Endothelial cell of umbilical vein (primary cell): ENCODE measurements around the gene AGMO. TPM values are rescaled to one million over a fixed set of nuclear protein-coding genes. Genes with fewer than 3 reads are reported as not detected.

Source experiments
- BruUV-seq: library from RNA; stranded (reverse); fragments of 400-500 nt; replicated peaks from 2 replicates; lab custom pipeline; 2021; lab: Mats Ljungman, UMichigan
- CTCF ChIA-PET: fragments of 300-600, 350-600 bp; sonication (Branson Sonifier 250); formaldehyde crosslinking; loops from one replicate; lab custom pipeline; 2021; ENCODE audit warnings: antibody characterized with exemption, inconsistent platforms; lab: Charles Lee
- POLR2A ChIA-PET: fragments of 300-600, 350-600 bp; sonication (Branson Sonifier 250); formaldehyde crosslinking; loops from one replicate; lab custom pipeline; 2021; ENCODE audit warnings: antibody characterized with exemption, inconsistent platforms; lab: Charles Lee
- DNase-seq: peaks from one replicate; pipeline ENCODE4 v3.0.0-alpha.2; 2011; ENCODE audit warnings: low read depth, low spot score
- FAIRE-seq: peaks from 2 replicates; lab custom pipeline; 2011; peaks lifted over from hg19 to GRCh38; lab: Jason Lieb, UNC
- H2AFZ ChIP-seq: 2 replicates; pipeline ENCODE4 v1.6.0; 2012; ENCODE audit warnings: low read depth, low read length, control low read depth, inconsistent platforms
- H3K27ac ChIP-seq: 2 replicates; pipeline ENCODE4 v1.5.1; 2011; ENCODE audit warnings: low read depth, mild to moderate bottlenecking, control low read depth, low read length, moderate library complexity; ENCODE audit not compliant: insufficient read depth
- H3K27me3 ChIP-seq, 2 experiments: 2 replicates each; pipeline versions ENCODE4 v1.6.0 to v1.6.1; 2011; ENCODE audit warnings: low read length in 2 of 2, mixed read lengths in 1 of 2; ENCODE audit not compliant: control insufficient read depth in 2 of 2, insufficient read depth in 2 of 2
- H3K36me3 ChIP-seq, 2 experiments: 2 replicates in 1 of 2; 3 replicates in 1 of 2; pipeline ENCODE4 v1.5.1; 2011; ENCODE audit warnings: low read length in 2 of 2, mild to moderate bottlenecking in 1 of 2, moderate library complexity in 1 of 2; ENCODE audit not compliant: control insufficient read depth in 2 of 2, insufficient read depth in 2 of 2; ENCODE audit errors: extremely low read depth in 1 of 2
- H3K4me1 ChIP-seq: 3 replicates; pipeline ENCODE4 v1.5.1; 2011; ENCODE audit warnings: mild to moderate bottlenecking, low read length; ENCODE audit not compliant: control insufficient read depth, insufficient read depth; ENCODE audit errors: extremely low read depth
- H3K4me2 ChIP-seq: 2 replicates; pipeline ENCODE4 v1.6.1; 2011; ENCODE audit warnings: low read length, control low read depth, mixed read lengths; ENCODE audit not compliant: insufficient read depth
- H3K4me3 ChIP-seq, 3 experiments: fragments of 200-600 bp in 1 of 3; sonication (generic), shearing (Covaris generic) in 1 of 3; replicated peaks in 1 of 3; 2 replicates each; pipeline ENCODE4 v1.5.1; 2011 to 2016; ENCODE audit warnings: control low read depth in 3 of 3, low read length in 3 of 3, mild to moderate bottlenecking in 2 of 3, inconsistent platforms in 1 of 3, low read depth in 1 of 3, moderate library complexity in 1 of 3; ENCODE audit not compliant: insufficient read depth in 1 of 3
- H3K79me2 ChIP-seq: 2 replicates; pipeline ENCODE4 v1.6.0; 2012; ENCODE audit warnings: low read length, inconsistent platforms; ENCODE audit not compliant: control insufficient read depth, insufficient read depth
- H3K9ac ChIP-seq: replicated peaks from 2 replicates; pipeline ENCODE3; 2011; ENCODE audit warnings: low read length, control low read depth; ENCODE audit not compliant: insufficient read depth; ENCODE audit errors: extremely low read depth
- H3K9me1 ChIP-seq: replicated peaks from 3 replicates; pipeline ENCODE4 v1.6.0; 2011; ENCODE audit warnings: mild to moderate bottlenecking, low read length; ENCODE audit not compliant: control insufficient read depth, insufficient read depth; ENCODE audit errors: extremely low read depth
- H3K9me3 ChIP-seq: replicated peaks from 2 replicates; pipeline ENCODE4 v1.5.1; 2012; ENCODE audit warnings: low read length, inconsistent platforms; ENCODE audit not compliant: control insufficient read depth, insufficient read depth
- H4K20me1 ChIP-seq: replicated peaks from 2 replicates; pipeline ENCODE3; 2011; ENCODE audit warnings: mild to moderate bottlenecking, low read length; ENCODE audit not compliant: control insufficient read depth, insufficient read depth; ENCODE audit errors: extremely low read depth
- FOS ChIP-seq: IDR thresholded peaks from 2 replicates; pipeline ENCODE4 v1.6.1; 2011; ENCODE audit warnings: mild to moderate bottlenecking, low read length, moderate library complexity, borderline replicate concordance; ENCODE audit not compliant: insufficient read depth
- JUN ChIP-seq: IDR thresholded peaks from 2 replicates; pipeline ENCODE4 v1.6.1; 2011; ENCODE audit warnings: borderline replicate concordance, low read depth; ENCODE audit not compliant: insufficient read length, insufficient read depth
- MYC ChIP-seq: IDR thresholded peaks from one replicate; pipeline ENCODE4 v1.6.1; 2011; ENCODE audit warnings: mild to moderate bottlenecking, low read depth, low read length
- POLR2A ChIP-seq: IDR thresholded peaks from 2 replicates; pipeline ENCODE4 v1.6.1; 2012; ENCODE audit warnings: low read depth, mild to moderate bottlenecking, control low read depth, low read length
- POLR2AphosphoS5 ChIP-seq: IDR thresholded peaks from 2 replicates; pipeline ENCODE4 v1.6.1; 2012; ENCODE audit warnings: low read depth, mild to moderate bottlenecking, control low read depth, low read length, moderate library complexity; ENCODE audit not compliant: insufficient read depth
- dilution Hi-C: fragments of 300-500 bp; cut with MboI; formaldehyde crosslinking; loops from one replicate; pipeline ENCODE4 v1.15.0; 2019; ENCODE audit warnings: low sequenced_read_pairs; ENCODE audit not compliant: extremely low pct_ligation_motif_present
- intact Hi-C: fragments of 100-400 bp; cut with micrococcal nuclease; formaldehyde crosslinking; loops from one replicate; pipeline ENCODE4 v1.10.0; 2022
- polyA plus RNA-seq, 4 experiments: library from polyadenylated mRNA; depleted of rRNA in 3 of 4; stranded (reverse) in 3 of 4; unstranded in 1 of 4; fragments of >200 nt; gene quantifications; 2 replicates each; pipeline versions ENCODE4 v1.2.1 to v1.2.3, GENCODE V29; 2011 to 2012; ENCODE audit warnings: missing spikeins in 1 of 4
- total RNA-seq: library from RNA; stranded (reverse); gene quantifications from 2 replicates; pipeline ENCODE4 v1.2.3, GENCODE V29; 2021
- TF ChIP-seq, protein P1 (sequence below): IDR thresholded peaks from 2 replicates; pipeline ENCODE4 v1.6.1; 2011; ENCODE audit not compliant: insufficient read depth, insufficient read length
- TF ChIP-seq, protein P2 (sequence below), 2 donors: IDR thresholded peaks; 1 replicate in 1 of 2; 2 replicates in 1 of 2; pipeline ENCODE4 v1.5.1; 2011; ENCODE audit warnings: low read length in 2 of 2, mild to moderate bottlenecking in 2 of 2, moderate library complexity in 2 of 2, control low read depth in 1 of 2, inconsistent platforms in 1 of 2, low read depth in 1 of 2; ENCODE audit not compliant: insufficient read depth in 1 of 2; ENCODE audit errors: extremely low read depth in 1 of 2

AGMO gene
- total and polyA plus RNA-seq, 2 donors (not counting 3 experiments of a cell fraction or from before 2014, with no cell fraction given) = 0.23 to 0.40 TPM

DNA sequence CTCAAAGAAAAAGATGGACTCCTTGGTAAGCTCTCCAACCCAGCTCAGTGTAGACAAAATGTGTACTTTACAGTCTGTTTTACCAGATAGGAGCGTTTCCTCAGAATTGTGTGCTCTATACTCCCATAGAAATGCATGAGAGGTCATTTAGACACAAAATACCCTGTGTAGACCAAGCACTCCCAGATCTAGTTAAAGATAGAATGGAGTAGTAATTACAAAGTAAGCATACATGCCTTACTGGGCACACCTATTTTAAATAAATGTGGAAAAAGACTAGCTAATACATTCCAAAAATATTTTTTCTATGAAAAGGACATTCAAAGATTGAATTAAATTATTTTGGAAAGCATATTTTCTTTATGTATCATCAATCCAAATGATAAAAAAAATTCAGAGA is 387.3 kb downstream of the AGMO start:
- Histone ChIP-seq H3K9me3 (no peaks in the 10 kb centered on the region), H3K27ac (no peak overlapping the region), H3K4me3 (no peak overlapping the region), H3K79me2 (no peaks in the 10 kb centered on the region), H4K20me1 (no peaks in the 10 kb centered on the region), H2AFZ (no peak overlapping the region), H3K9me1 (no peaks in the 10 kb centered on the region), H3K4me2 (no peak overlapping the region), H3K9ac (no peak overlapping the region), H3K27me3 (no peaks in the 10 kb centered on the region), H3K4me1 (no peaks in the 10 kb centered on the region), H3K36me3 (no peaks in the 10 kb centered on the region)
- no TSS peak for BruUV-seq
- dilution Hi-C loops (no loop called here), intact Hi-C loops (no loop called here)
- CTCF ChIA-PET = interaction anchor here (1.2 kb wide), 1 partner anchor 158 kb away, joined by 3 read pairs; no protein-coding TSS in a partner anchor
- FAIRE-seq (no peak), DNase-seq (no peak)
- POLR2A ChIA-PET = no interaction called here
- no peak for TF ChIP-seq POLR2A
- TF ChIP-seq JUN = no peak
- TF ChIP-seq, protein P1, sequence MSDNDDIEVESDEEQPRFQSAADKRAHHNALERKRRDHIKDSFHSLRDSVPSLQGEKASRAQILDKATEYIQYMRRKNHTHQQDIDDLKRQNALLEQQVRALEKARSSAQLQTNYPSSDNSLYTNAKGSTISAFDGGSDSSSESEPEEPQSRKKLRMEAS = no peak
- TF ChIP-seq POLR2AphosphoS5 = no peak
- TF ChIP-seq FOS = no peak
- TF ChIP-seq, protein P2, sequence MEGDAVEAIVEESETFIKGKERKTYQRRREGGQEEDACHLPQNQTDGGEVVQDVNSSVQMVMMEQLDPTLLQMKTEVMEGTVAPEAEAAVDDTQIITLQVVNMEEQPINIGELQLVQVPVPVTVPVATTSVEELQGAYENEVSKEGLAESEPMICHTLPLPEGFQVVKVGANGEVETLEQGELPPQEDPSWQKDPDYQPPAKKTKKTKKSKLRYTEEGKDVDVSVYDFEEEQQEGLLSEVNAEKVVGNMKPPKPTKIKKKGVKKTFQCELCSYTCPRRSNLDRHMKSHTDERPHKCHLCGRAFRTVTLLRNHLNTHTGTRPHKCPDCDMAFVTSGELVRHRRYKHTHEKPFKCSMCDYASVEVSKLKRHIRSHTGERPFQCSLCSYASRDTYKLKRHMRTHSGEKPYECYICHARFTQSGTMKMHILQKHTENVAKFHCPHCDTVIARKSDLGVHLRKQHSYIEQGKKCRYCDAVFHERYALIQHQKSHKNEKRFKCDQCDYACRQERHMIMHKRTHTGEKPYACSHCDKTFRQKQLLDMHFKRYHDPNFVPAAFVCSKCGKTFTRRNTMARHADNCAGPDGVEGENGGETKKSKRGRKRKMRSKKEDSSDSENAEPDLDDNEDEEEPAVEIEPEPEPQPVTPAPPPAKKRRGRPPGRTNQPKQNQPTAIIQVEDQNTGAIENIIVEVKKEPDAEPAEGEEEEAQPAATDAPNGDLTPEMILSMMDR (IDR thresholded peaks at IDR 0.05; ENCODE audit: extremely low read depth in 1 of 2, insufficient read depth in 1 of 2, low read depth in 1 of 2, low read length in 2 of 2) = no peak
- TF ChIP-seq MYC = no peak
